Activated T-cell treated with anti-CD3 and anti-CD28 coated beads, Interleukin-2, amount 50 U/mL, for 4 hours (primary cell): ENCODE data around the gene JPH4. TPM values are rescaled to one million over a fixed set of nuclear protein-coding genes. Genes with fewer than 3 reads are reported as not detected.
"Not testable (repeated sequence)": the region's sequence is repeated elsewhere in the genome, so short reads cannot be mapped to it uniquely, and the experiment has no call there.

ENCODE experiments used
- ATAC-seq, 2 donors: fragments of 200-7000 bp; cut with Tn5 transposase; one replicate each; pipeline ENCODE4 v1.10.0; 2021
- DNase-seq: peaks from one replicate; pipeline ENCODE4 v3.0.0-alpha.2; 2020
- H3K27me3 Mint-ChIP-seq: one replicate; pipeline ENCODE4 v1.8.0; 2021; ENCODE audit warnings: low read depth, mixed read lengths
- H3K36me3 Mint-ChIP-seq: one replicate; pipeline ENCODE4 v1.8.0; 2022; ENCODE audit warnings: mixed read lengths; ENCODE audit not compliant: insufficient read depth
- H3K4me1 Mint-ChIP-seq: one replicate; pipeline ENCODE4 v1.8.0; 2021; ENCODE audit warnings: low read depth, mixed read lengths
- H3K4me3 Mint-ChIP-seq: one replicate; pipeline ENCODE4 v1.8.0; 2021; ENCODE audit warnings: mild to moderate bottlenecking, moderate library complexity, mixed read lengths
- H3K9me3 Mint-ChIP-seq: one replicate; pipeline ENCODE4 v1.8.0; 2021; ENCODE audit warnings: mixed read lengths
- total RNA-seq, 3 donors: library from RNA; stranded (reverse); gene quantifications; one replicate each; pipeline ENCODE4 v1.2.1, GENCODE V29; 2021

JPH4 gene
- total RNA-seq, 3 donors from 2014 or later: 0.11 to 0.27 (median 0.13) TPM

- ATAC-seq: no peak
- Mint-ChIP-seq H3K27me3 (no peaks in the 10 kb centered on the region), H3K4me3 (no peak overlapping the region), H3K36me3 (peaks cover 2% of the 10 kb centered on the region), H3K4me1 (peaks cover 29% of the 10 kb centered on the region), H3K9me3 (peaks cover 6% of the 10 kb centered on the region)
- DNase-seq: no peak
Measured at GRCh38 chr14:23613242-23614070, 34.9 kb upstream of the JPH4 start.

DNA sequence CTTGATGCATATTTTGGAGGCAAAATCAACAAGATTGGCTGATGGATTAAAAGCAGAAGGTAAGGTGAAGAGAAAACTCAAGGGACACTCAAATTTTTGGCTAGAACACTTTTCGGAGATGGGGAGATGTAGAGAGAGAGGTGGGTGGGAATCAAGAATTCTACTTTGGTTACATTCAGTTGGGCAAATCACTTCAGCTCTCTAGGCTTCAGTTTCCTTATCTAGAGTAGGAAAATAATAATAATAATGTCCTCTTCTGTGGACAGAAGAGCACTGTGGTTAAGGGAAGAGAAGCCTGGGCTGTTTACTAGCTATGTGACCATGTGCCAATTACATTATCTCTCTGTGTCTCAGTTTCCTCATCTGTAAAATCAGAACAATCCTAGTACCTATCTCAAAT is 34.2 kb upstream of the JPH4 start:
- H3K9me3 Mint-ChIP-seq: peaks cover 6% of the 10 kb centered on the region

DNA sequence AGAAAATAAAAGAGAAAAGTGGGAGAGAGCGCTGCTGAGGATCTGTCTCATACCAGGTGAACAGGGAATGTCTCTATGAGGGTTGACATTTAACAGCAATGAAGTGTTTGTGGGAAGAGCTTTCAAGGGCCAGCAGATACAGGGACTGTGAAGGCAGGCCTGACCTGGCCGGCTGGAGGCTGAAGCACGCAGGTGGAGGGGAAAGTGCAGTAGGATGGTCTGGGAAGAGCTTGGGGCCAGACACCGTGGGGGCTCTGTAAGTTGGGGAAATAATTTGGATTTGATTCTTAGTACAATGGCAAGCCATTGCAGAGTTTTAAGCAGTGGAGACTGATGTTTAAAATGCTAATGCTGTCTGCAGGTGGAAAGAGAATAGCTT is 33.8 kb upstream of the JPH4 start:
- Mint-ChIP-seq H3K4me3 (no peak overlapping the region), H3K27me3 (no peaks in the 10 kb centered on the region)

More for the DNA sequence above, 34.2 kb upstream of the JPH4 start:
- no peak for ATAC-seq
- peaks cover 29% of the 10 kb centered on the region for H3K4me1 Mint-ChIP-seq
- H3K4me3 Mint-ChIP-seq: no peak overlapping the region
- DNase-seq: no peak
- no peaks in the 10 kb centered on the region for H3K27me3 Mint-ChIP-seq
- H3K36me3 Mint-ChIP-seq: peaks cover 2% of the 10 kb centered on the region

GRCh38 chr14:23610815-23611289 is 32.3 kb upstream of the JPH4 start:
- Mint-ChIP-seq H3K4me1 (peaks cover 38% of the 10 kb centered on the region), H3K9me3 (peaks cover 6% of the 10 kb centered on the region), H3K27me3 (no peaks in the 10 kb centered on the region), H3K36me3 (peaks cover 2% of the 10 kb centered on the region), H3K4me3 (no peak overlapping the region)
- no peak for ATAC-seq
- DNase-seq: no peak

More for the DNA sequence above, 33.8 kb upstream of the JPH4 start:
- ATAC-seq (no peak), DNase-seq (no peak)
- Mint-ChIP-seq H3K36me3 (peaks cover 2% of the 10 kb centered on the region), H3K9me3 (peaks cover 6% of the 10 kb centered on the region), H3K4me1 (peaks cover 30% of the 10 kb centered on the region)

GRCh38 chr14:23610090-23610814 is 31.7 kb upstream of the JPH4 start:
- Mint-ChIP-seq H3K9me3 (peaks cover 6% of the 10 kb centered on the region), H3K36me3 (peaks cover 2% of the 10 kb centered on the region), H3K4me1 (peaks cover 42% of the 10 kb centered on the region), H3K27me3 (no peaks in the 10 kb centered on the region), H3K4me3 (peak overlapping the region; percentile 41)
- ATAC-seq (peak in 1 of 2 donors; percentile 19), DNase-seq (no peak)

DNA sequence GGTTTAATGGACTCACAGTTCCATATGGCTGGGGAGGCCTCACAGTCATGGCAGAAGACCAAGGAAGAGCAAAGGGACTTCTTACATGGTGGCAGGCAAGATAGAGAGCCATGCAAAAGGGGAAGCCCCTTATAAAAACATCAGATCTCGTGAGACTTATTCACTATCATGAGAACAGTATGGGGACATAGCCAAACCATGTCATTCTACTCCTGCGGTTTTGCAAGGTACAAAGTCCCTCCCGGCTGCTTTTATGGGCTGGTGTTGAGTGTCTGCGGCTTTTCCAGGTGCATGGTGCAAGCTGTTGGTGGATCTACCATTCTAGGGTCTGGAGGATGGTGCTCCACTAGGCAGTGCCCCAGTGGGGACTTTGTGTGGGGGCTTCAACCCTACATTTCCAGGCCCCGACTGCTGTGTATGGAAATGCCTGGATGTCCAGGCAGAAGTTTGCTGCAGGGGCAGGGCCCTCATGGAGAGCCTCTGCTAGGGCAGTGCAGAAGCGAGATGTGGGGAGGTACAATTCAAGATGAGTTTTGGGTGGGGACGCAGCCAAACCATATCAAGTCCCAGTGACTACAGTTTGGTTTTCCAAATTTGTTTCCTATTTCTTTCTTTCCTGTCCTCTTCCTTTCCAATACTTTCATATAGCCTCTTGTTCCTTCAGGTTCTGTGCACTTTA is 31.0 kb upstream of the JPH4 start:
- ATAC-seq: peak in 1 of 2 donors; percentile 11
- DNase-seq, H3K9me3 Mint-ChIP-seq, H3K27me3 Mint-ChIP-seq, H3K36me3 Mint-ChIP-seq: not testable (repeated sequence)
- peak overlapping the region; percentile 41 for H3K4me3 Mint-ChIP-seq
- peaks cover 42% of the 10 kb centered on the region for H3K4me1 Mint-ChIP-seq

GRCh38 chr14:23609001-23609400 is 30.4 kb upstream of the JPH4 start:
- DNase-seq (no peak), ATAC-seq (peak; percentile 38 to 52)
- no peaks in the 10 kb centered on the region for H3K27me3 Mint-ChIP-seq
- peaks cover 6% of the 10 kb centered on the region for H3K9me3 Mint-ChIP-seq
- H3K36me3 Mint-ChIP-seq: peaks cover 2% of the 10 kb centered on the region
- H3K4me3 Mint-ChIP-seq: peak overlapping the region; percentile 24
- peaks cover 42% of the 10 kb centered on the region for H3K4me1 Mint-ChIP-seq

- no peaks in the 10 kb centered on the region for H3K27me3 Mint-ChIP-seq
- H3K4me1 Mint-ChIP-seq: peaks cover 42% of the 10 kb centered on the region
- peaks cover 2% of the 10 kb centered on the region for H3K36me3 Mint-ChIP-seq
- DNase-seq (no peak), ATAC-seq (no peak)
- H3K9me3 Mint-ChIP-seq: peaks cover 6% of the 10 kb centered on the region
- H3K4me3 Mint-ChIP-seq: no peak overlapping the region
Measured at GRCh38 chr14:23608454-23608853, 29.9 kb upstream of the JPH4 start.

- DNase-seq (no peak), ATAC-seq (peak; percentile 83 to 84)
- Mint-ChIP-seq H3K4me1 (peaks cover 37% of the 10 kb centered on the region), H3K4me3 (peak overlapping the region; percentile 43), H3K27me3 (no peaks in the 10 kb centered on the region), H3K9me3 (peaks cover 6% of the 10 kb centered on the region), H3K36me3 (peaks cover 2% of the 10 kb centered on the region)
Measured at GRCh38 chr14:23605931-23606585, 27.5 kb upstream of the JPH4 start.

DNA sequence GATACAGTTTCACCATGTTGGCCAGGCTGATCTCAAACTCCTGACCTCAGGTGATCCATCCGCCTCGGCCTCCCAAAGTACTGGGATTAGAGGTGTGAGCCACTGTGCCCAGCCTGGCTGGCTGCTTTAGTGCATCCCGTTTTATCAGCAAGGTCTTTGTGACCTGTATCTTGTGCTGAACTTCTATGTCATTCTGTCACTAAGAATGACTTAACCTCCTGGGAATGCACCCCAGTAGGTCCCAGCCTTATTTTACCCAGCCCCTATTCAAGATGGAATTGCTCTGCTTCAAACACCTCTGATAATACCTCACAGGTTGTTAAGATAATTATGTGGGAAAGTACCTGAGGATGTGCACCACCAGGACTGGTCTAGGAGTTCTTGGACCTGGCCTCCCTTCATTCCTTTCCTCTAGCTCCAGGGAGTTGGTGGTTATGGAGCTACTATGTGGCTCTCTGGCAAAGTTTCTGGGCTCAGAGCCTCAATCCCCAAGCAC is 26.1 kb upstream of the JPH4 start:
- Mint-ChIP-seq H3K4me1 (peaks cover 24% of the 10 kb centered on the region), H3K27me3 (no peaks in the 10 kb centered on the region), H3K36me3 (peaks cover 2% of the 10 kb centered on the region), H3K4me3 (no peak overlapping the region), H3K9me3 (peaks cover 9% of the 10 kb centered on the region)
- DNase-seq: no peak
- no peak for ATAC-seq

DNA sequence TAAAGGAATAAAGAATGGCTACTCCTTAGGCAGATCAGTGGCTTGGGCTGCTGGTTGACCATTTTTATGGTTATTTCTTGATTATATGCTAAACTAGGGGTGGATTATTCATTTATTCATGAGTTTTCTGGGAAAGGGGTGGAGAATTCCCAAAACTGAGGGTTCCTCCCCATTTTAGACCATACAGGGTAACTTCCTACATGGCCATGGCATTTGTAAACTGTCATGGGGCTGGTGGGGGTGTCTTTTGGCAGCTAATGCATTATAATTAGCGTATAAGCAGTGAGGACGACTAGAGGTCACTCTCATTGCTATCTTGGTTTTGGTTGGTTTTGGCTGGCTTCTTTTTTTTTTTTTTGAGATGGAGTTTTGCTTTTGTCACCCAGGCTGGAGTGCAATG is 25.6 kb upstream of the JPH4 start:
- H3K36me3 Mint-ChIP-seq: peaks cover 2% of the 10 kb centered on the region
- H3K4me3 Mint-ChIP-seq: no peak overlapping the region
- H3K4me1 Mint-ChIP-seq: peaks cover 18% of the 10 kb centered on the region
- no peaks in the 10 kb centered on the region for H3K27me3 Mint-ChIP-seq
- DNase-seq: no peak
- no peak for ATAC-seq
- H3K9me3 Mint-ChIP-seq: peaks cover 11% of the 10 kb centered on the region

GRCh38 chr14:23603103-23603502 is 24.5 kb upstream of the JPH4 start:
- DNase-seq (no peak), ATAC-seq (no peak)
- H3K4me1 Mint-ChIP-seq: peaks cover 12% of the 10 kb centered on the region
- no peaks in the 10 kb centered on the region for H3K27me3 Mint-ChIP-seq
- H3K36me3 Mint-ChIP-seq: no peaks in the 10 kb centered on the region
- H3K4me3 Mint-ChIP-seq: no peak overlapping the region
- H3K9me3 Mint-ChIP-seq: peaks cover 7% of the 10 kb centered on the region

- DNase-seq (no peak), ATAC-seq (no peak)
- peaks cover 12% of the 10 kb centered on the region for H3K4me1 Mint-ChIP-seq
- H3K36me3 Mint-ChIP-seq: no peaks in the 10 kb centered on the region
- H3K4me3 Mint-ChIP-seq: no peak overlapping the region
- peaks cover 7% of the 10 kb centered on the region for H3K9me3 Mint-ChIP-seq
- H3K27me3 Mint-ChIP-seq: no peaks in the 10 kb centered on the region
Measured at GRCh38 chr14:23602181-23603095, 23.8 kb upstream of the JPH4 start.
